ENCODE data around the gene INTS3. TPM values are rescaled to one million over a fixed set of nuclear protein-coding genes. Genes with fewer than 3 reads are reported as not detected.

INTS3 gene
- total and polyA plus RNA-seq, 2 of the 8 experiments (the other 6 are each of a cell fraction or from before 2014, with no cell fraction given): 66.8 to 93.2 TPM

DNA sequence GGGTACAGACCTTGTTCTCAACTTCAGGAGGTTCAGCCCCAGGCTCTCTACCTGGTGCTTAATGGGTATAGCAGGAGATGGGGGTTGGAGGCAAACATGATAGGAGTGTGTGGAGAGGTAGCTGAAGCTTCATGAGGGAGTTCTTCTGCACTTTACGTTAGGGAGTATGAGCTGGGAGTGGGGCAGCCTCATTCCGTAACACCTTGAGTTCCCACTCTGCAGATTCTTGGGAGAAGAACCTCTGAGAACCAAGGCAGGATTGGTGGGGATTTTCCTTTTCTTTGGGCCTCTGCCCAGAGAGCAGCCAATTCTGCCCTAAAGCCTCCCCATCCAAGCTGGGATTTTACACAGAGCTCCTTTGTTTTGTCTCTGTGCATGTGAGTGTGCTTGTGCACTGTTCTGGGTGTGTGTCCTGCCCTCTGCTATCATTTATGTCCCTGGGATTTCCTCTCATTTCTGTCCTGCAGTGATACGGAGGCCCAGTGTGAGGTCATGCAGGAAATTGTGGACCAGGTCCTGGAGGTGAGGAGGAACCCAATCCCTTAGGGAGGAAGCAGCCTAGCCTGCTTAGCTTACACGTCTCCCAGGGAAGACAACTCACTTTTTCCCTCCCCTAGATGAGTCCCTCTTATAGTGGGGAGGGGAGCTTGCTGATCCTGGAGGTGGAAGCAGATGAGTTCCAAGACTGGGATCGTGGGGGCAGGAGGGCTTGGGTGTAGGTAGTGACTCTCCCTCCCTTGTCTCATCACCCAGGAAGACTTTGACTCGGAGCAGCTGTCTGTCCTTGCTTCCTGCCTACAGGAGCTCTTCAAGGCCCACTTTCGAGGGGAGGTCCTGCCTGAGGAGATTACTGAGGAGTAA, 35.7 kb downstream of the INTS3 start:
- H2AK5ac ChIP-seq (ENCODE audit: low read depth, low read length): no peak overlapping the region
- no peaks in the 10 kb centered on the region for H3K79me2 ChIP-seq (ENCODE audit: control insufficient read depth in 1 of 2, insufficient read depth in 2 of 2, low read length in 2 of 2)
- no peak overlapping the region for H3K56ac ChIP-seq (replicated peaks; ENCODE audit: insufficient read length, low read depth, low read length)
- no peaks in the 10 kb centered on the region for H3K79me1 ChIP-seq (ENCODE audit: low read depth, low read length)
- no peak for FAIRE-seq
- H3K36me3 ChIP-seq (ENCODE audit: control insufficient read depth in 2 of 4, insufficient read depth in 4 of 4, low read length in 3 of 4): peaks cover 19 to 71% (median 63%) of the 10 kb centered on the region in 4 experiments
- no peaks in the 10 kb centered on the region for H3K27me3 ChIP-seq (replicated peaks in 1 of 4; ENCODE audit: control insufficient read depth in 3 of 4, extremely low read depth in 1 of 4, insufficient read depth in 3 of 4, low read length in 3 of 4)
- no peaks in the 10 kb centered on the region for H3K9me3 ChIP-seq (ENCODE audit: insufficient read depth in 2 of 2, low read depth in 1 of 2, low read length in 1 of 2)
- H4K8ac ChIP-seq (ENCODE audit: extremely low read depth, insufficient read depth, low read length): no peak overlapping the region
- H2BK20ac ChIP-seq (ENCODE audit: low read length): no peak overlapping the region
- 89% methylated on average over 7 of the region's 7 CpGs; no CpG with 5 or more reads in 1 of the 2 experiments for WGBS, 2 experiments (ENCODE audit: extremely low coverage in 1 of 2, insufficient coverage in 1 of 2, insufficient read length in 1 of 2, insufficient replicate concordance in 2 of 2, low coverage in 1 of 2, low lambda C conversion rate in 2 of 2, missing lambda C conversion rate in 1 of 2)
- H2BK5ac ChIP-seq (ENCODE audit: low read depth, low read length): no peak overlapping the region
- no peak overlapping the region for H3K4ac ChIP-seq (replicated peaks; ENCODE audit: insufficient read length, low read depth, low read length)
- TF ChIP-seq HDAC6 (IDR thresholded peaks at IDR 0.05; ENCODE audit: low read depth, low read length) (no peak), CHD2 (IDR thresholded peaks at IDR 0.05; ENCODE audit: low read length) (no peak), TAF1 (IDR thresholded peaks at IDR 0.05; ENCODE audit: low read depth, low read length) (no peak), POU5F1 (IDR thresholded peaks at IDR 0.05; ENCODE audit: low read depth, low read length) (no peak), ZNF274 (IDR thresholded peaks at IDR 0.05; ENCODE audit: borderline replicate concordance, extremely low read depth, low read length) (no peak)
- H3K18ac ChIP-seq (ENCODE audit: extremely low read depth, low read length): no peak overlapping the region
- ChIA-PET CTCF (ENCODE audit: partially characterized antibody) (interaction anchor here (0.6 to 12.1 kb wide), 7 partner anchors 9 to 88 kb away, joined by 3 to 172 read pairs (median 7); partner anchors contain the start of genes ILF2, NPR1 and SLC27A3), POLR2A (ENCODE audit: partially characterized antibody) (interaction anchor here (0.6 to 2.2 kb wide), 6 partner anchors 9 to 129 kb away, joined by 3 to 7 read pairs (median 4); no protein-coding TSS in a partner anchor)
- H3K23ac ChIP-seq (ENCODE audit: insufficient read length): no peak overlapping the region
- H2BK12ac ChIP-seq (ENCODE audit: low read depth, low read length): no peak overlapping the region
- no peak overlapping the region for H3K14ac ChIP-seq (ENCODE audit: insufficient read length)
- no peaks in the 10 kb centered on the region for H3K4me1 ChIP-seq (replicated peaks in 1 of 4; ENCODE audit: control insufficient read depth in 3 of 4, insufficient read depth in 4 of 4, low read length in 3 of 4)
- H3K27ac ChIP-seq (ENCODE audit: low read depth, low read length): no peak overlapping the region
- no peak overlapping the region for H2AFZ ChIP-seq (ENCODE audit: low read length)
- no peak for DNase-seq (ENCODE audit: low read depth in 1 of 2, low spot score in 2 of 2)
- H3K4me3 ChIP-seq (ENCODE audit: extremely low read depth in 1 of 4, insufficient read depth in 2 of 4, low read depth in 3 of 4, low read length in 4 of 4): no peak overlapping the region
- no peak overlapping the region for H2BK120ac ChIP-seq (replicated peaks; ENCODE audit: low read depth, low read length)
- no peak overlapping the region for H2BK15ac ChIP-seq (ENCODE audit: low read length)
- no peak overlapping the region for H3K9ac ChIP-seq (replicated peaks in 1 of 4; ENCODE audit: extremely low read depth in 1 of 4, low read depth in 3 of 4, low read length in 3 of 4)
- no peak overlapping the region for H4K5ac ChIP-seq (ENCODE audit: insufficient read length, low read depth, low read length)
- no peaks in the 10 kb centered on the region for H4K20me1 ChIP-seq (replicated peaks in 1 of 2; ENCODE audit: control insufficient read depth in 1 of 2, insufficient read depth in 2 of 2, low read length in 2 of 2)
- no peak overlapping the region for H4K91ac ChIP-seq (replicated peaks; ENCODE audit: insufficient read length, low read length)
- no peak overlapping the region for H3K4me2 ChIP-seq (ENCODE audit: insufficient read depth in 1 of 2, low read depth in 2 of 2, low read length in 2 of 2)
- no peaks in the 10 kb centered on the region for H3K23me2 ChIP-seq (ENCODE audit: low read depth, low read length)

All from H1 (cell line).